Stimulated activated naive CD4-positive, alpha-beta T cell (primary cell): Measurements from ENCODE around the gene RUFY4.

Source experiments
- DNase-seq, 6 experiments: peaks; one replicate each; lab custom pipeline; 2025; lab: John Stamatoyannopoulos, UW

Gene RUFY4

DNA sequence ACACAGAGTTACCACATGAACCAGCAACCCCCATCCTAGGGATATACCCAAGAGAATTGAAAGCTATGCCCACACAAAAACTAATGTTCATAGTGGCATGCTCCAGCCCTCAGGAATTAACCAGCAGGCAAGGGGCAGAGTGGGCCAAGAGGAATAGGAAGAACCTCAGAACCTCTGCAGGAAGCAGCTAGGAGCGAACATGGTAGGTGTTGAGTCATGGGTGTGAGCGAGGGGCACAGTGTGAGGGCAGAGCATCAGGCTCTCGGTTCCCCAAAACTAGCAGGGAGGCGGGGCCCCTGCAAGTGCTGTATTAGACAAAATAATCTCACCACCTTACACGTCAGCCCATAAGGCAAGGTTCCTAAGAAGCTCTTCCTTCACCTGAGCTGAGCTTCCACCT is 5.6 kb upstream of the RUFY4 start:
- DNase-seq = no peak

- DNase-seq = no peak
These were observed 5.2 kb upstream of the RUFY4 start for GRCh38 chr2:218063896-218064295.

DNA sequence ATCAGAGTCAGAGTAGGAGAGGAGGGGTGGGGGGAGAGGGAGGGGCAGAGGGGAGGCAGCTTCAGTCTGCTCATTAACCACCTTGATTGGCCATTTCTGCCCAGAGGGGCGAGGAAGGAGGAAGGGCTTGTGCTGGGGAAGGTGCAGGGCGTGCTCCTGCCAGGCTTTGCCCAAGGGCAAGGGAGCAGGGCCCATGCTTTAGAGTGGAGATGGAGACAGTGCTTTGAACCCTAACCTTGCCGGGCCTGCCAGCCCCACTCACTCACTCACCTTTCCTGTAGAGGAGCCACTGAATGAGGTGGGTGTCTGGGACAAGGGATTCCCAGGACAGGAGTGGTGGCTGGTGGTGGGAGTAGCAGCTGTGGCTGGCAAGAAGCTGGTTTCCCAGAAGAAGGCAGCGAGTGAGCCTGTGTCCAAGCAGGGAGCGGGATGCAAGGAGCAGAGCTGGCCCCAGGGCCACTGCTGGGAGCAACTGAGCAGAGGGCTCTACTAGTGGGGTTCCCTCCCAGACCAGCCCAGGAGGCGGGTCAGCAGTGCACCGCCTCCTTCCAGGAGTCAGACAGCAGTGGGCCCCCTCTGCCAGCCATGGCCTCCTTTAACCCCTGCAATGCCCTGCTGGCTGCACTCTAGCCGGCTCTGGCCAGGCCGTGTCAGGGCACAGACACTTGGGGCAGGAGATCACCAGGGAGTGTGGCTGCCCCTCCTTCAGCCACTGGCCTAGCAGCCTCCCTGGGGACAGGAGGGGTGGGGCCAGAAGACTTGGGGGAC is 3.6 kb upstream of the RUFY4 start:
- DNase-seq = no peak

- no peak for DNase-seq
These were observed 2.0 kb upstream of the RUFY4 start for GRCh38 chr2:218066926-218067515.

GRCh38 chr2:218067523-218067922 is 1.5 kb upstream of the RUFY4 start:
- no peak for DNase-seq

- DNase-seq = no peak
These were observed 700 bp downstream of the RUFY4 start for GRCh38 chr2:218069606-218070300.

DNA sequence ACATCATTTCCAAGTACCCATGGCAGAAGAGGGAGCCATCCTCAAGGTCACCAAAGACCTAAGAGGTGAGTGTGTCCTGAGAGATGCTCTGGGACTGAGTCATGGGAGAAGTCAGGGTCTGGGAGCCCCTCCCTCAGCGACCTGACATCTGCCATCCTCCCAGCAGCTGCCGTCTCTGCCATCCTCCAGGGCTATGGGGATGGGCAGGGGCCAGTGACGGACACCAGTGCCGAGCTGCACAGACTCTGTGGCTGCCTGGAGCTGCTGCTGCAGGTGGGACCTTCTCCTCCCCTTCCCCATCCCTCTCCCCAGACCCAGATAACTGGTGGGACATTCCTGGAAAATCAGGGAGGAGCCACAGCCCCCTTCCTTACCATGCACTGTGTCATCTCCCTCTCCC is 1.5 kb downstream of the RUFY4 start:
- DNase-seq = no peak

DNA sequence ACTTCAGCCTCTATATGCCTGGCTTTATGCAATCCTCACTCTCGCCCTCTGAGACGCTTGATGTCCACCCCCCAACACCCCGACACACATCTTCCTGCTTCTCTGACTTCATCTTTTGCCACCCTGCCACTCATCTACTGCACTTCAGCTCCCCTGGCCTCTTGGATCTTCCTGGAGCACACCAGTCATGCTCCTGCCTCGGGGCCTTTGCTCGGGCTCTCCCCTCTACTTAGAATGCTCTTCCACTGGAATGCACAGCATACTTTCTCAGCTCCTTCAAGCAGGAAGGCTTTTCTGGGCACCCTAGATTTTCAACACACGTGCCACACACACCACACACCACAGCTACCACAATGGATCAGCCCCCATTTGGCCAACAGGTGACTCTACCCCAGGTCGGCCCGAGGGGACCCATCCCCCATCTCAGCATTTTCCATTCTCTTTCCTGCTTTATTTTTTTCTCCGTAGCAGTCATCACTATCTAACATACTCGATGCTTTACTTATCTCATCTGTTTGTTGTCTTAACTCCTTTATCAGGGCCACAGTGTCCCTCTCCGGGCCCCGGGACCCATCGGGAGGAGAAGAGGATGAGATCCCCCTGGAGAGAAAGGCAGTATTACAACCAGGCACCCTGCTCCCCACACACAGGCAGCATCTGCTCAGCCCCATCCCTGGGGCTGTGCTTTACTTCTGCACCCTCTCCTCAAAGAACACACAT is 2.3 kb downstream of the RUFY4 start:
- no peak for DNase-seq

GRCh38 chr2:218072002-218072401 is 2.9 kb downstream of the RUFY4 start:
- DNase-seq = no peak

GRCh38 chr2:218072478-218073024 is 3.5 kb downstream of the RUFY4 start:
- DNase-seq = no peak

DNA sequence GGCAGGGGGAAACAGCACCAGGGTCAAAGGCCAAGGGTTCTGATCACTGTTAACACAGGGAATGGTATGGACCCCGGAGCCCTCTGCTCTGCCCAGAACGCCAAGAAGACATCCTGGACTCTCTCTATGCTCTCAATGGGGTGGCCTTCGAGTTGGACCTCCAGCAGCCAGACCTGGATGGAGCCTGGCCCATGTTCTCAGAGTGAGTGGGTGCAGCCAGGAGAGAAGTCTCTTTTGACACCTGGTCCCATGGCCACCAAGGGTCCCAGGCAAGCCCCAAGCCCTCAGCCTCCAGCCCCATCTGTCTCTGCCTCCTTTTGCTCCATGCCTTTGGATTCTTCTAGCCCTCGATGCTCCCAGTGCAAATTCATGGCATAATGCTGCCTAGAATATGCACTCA is 4.1 kb downstream of the RUFY4 start:
- no peak for DNase-seq

GRCh38 chr2:218074031-218074430 is 5.0 kb downstream of the RUFY4 start:
- DNase-seq = no peak

GRCh38 chr2:218075975-218076811 is 7.1 kb downstream of the RUFY4 start:
- no peak for DNase-seq

DNA sequence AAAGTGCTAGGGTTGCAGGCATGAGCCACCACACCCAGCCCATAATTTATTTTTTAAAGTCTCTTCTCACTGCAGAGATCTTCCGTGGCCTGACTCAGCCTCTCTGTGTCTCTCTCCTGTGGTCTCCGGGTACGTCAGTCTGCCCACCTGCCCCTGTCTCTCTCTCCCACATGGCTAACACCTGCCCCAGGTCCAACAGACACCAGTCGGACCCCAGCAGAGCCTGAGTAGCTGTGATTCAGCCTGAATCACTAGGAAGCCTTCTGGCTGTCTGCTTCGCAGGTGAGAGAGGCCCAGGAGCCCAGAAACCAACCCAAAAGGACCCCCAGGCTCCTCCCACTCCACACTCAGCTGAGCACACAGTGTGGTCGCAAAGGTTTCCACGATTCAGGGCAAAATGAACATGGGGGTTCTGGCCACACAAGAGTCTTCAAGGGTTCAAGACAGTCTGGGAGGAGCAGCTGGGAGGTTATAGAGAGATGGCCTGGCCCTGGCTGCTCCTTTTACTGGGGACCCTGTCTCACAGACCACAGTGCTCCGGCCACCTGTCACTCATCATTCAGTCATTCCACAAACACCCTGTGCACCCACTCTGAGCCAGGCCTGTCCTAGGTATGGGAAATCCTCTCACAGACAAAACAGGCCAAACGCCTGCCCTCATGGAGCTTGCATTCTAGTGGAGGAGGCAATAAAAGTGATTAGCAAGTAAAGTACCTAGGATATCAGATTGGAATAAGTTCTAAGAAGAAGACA is 8.6 kb downstream of the RUFY4 start:
- DNase-seq = no peak

GRCh38 chr2:218079943-218080913 is 11.2 kb downstream of the RUFY4 start:
- DNase-seq = no peak

DNA sequence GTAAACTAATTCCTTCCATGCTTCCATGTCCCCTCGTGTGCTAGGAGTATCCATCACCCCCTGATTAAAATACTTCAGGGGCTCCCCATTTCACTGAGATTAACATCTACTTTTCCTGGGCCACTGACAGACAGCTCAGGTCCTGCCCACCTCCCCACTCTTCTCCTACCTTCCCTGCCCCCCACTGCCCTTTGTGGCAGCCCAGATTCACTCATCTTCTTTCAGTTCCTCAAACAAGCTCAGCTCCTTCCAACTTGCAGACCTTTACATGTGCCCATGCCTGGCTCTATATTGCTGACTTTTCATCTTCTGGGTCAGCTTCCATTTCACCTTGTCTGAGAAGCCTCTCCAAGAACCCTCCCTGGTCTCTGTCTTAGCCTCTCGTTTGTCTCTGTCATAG is 12.0 kb downstream of the RUFY4 start:
- DNase-seq = no peak

DNA sequence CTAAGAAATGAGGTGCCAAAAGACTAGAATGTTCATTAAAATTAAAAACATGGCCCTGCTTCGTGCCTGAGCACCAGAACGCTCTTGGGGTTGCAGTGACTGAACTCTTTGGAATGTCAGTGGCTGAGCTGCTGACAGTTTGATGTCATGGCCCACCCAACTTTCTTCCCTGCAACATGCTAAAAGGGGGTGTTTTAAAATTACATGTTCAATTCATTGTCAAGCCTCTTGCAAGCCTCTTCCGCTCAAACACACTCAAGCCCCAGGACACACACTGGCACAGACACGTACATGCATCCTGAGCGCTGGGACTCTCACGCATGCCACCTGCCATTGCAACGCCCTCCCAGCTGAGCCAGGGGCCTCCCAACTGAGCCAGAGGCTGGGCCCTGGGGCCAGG is 12.6 kb downstream of the RUFY4 start:
- no peak for DNase-seq

DNA sequence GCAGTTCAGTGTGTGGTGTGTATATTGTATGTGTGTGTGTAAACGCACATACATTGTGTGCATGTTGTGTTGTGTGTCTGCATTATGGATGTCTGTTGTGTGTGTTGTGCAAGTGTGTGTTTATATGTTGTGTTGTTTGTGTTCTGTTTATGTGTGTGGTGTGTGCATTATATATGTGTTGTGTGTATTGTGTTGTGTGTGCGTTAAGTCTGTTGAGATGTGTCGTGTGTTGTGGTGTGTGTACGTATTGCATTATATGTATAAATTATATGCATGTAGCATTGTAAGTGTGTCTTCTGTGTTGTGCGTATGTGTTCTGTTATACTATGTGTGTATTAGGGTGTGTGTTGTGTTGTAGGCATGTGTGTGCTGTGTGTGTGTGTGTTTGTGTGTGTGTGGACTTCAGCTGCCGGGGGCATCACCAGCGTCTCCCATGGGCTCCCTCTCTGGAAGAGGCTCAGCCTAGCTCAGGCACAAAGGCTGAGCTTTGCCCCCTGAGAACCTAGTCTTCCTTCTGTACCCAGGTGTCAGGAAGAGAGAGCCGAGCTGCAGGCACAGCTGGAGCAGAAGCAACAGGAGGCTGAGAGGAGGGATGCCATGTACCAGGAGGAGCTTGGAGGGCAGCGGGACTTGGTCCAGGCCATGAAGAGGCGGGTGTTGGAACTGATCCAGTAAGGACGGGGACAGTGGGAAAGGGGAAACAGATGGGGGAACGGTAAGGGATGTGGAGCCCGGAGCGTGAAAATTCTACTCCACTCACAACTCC is 13.7 kb downstream of the RUFY4 start:
- no peak for DNase-seq

DNA sequence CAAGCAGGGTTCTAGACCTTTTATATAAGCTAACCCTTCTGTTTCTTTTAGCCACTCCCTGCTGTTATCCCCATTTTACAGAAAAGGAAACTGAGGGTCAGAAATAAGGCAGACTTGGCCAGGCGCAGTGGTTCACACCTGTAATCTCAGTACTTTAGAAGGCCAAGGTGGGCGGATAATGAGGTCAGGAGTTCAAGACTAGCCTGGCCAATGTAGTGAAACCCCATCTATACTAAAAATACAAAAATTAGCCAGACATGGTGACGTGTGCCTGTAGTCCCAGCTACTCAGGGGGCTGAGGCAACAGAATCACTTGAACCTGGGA is 14.3 kb downstream of the RUFY4 start:
- DNase-seq = no peak
